ENCODE results near the gene BCLAF3.

Gene BCLAF3

DNA sequence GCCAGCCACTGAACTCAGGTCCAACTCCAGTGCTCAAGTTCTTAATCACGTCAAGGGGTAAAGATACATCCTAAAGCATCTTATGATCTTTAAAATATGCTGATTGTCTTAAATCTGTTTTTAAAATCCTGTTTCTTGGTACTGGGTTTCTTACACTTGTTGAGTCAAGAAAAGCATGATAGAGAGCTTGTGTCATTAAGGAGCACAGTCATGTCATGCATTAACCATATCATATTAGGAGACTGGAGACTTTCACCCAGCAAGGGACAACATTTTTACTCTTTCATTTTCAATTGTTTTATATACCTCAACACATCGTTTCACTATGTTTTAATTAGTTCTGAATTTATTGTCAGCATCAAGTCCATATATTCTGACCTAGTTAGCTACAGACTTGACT lies 41.5 kb downstream of the BCLAF3 start:
- H3K4me3 ChIP-seq (replicated peaks; ENCODE audit: low read depth, low read length) = no peak overlapping the region
- TF ChIP-seq, protein P1, sequence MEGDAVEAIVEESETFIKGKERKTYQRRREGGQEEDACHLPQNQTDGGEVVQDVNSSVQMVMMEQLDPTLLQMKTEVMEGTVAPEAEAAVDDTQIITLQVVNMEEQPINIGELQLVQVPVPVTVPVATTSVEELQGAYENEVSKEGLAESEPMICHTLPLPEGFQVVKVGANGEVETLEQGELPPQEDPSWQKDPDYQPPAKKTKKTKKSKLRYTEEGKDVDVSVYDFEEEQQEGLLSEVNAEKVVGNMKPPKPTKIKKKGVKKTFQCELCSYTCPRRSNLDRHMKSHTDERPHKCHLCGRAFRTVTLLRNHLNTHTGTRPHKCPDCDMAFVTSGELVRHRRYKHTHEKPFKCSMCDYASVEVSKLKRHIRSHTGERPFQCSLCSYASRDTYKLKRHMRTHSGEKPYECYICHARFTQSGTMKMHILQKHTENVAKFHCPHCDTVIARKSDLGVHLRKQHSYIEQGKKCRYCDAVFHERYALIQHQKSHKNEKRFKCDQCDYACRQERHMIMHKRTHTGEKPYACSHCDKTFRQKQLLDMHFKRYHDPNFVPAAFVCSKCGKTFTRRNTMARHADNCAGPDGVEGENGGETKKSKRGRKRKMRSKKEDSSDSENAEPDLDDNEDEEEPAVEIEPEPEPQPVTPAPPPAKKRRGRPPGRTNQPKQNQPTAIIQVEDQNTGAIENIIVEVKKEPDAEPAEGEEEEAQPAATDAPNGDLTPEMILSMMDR (IDR thresholded peaks at IDR 0.05; ENCODE audit: low read length, missing control alignments) = no peak
- no peak for DNase-seq (ENCODE audit: low read depth)

- no peak for DNase-seq (ENCODE audit: low read depth)
- TF ChIP-seq, protein P1 (IDR thresholded peaks at IDR 0.05; ENCODE audit: low read length, missing control alignments) = no peak
- no peak overlapping the region for H3K4me3 ChIP-seq (replicated peaks; ENCODE audit: low read depth, low read length)
Observed at GRCh38 chrX:19947612-19948011, 43.2 kb downstream of the BCLAF3 start.

All from fibroblast of pulmonary artery (primary cell).